HepG2 (cell line): ENCODE results near the gene PANK2. TPM values are rescaled to one million over a fixed set of nuclear protein-coding genes. Genes with fewer than 3 reads are reported as not detected.

Source experiments
- DNMT1 ChIP-seq: sonication (generic); formaldehyde crosslinking; IDR thresholded peaks from 2 replicates; pipeline ENCODE4 v1.5.1; 2020; ENCODE audit warnings: mild to moderate bottlenecking, missing genetic modification reagents
- ETV5 ChIP-seq: IDR thresholded peaks from 2 replicates; pipeline ENCODE4 v1.6.1; 2018; ENCODE audit warnings: missing biosample characterization, missing genetic modification reagents, inconsistent platforms, borderline replicate concordance
- GFI1 ChIP-seq: sonication (generic); formaldehyde crosslinking; IDR thresholded peaks from 2 replicates; pipeline ENCODE4 v1.5.0; 2020; ENCODE audit warnings: missing genetic modification reagents, mild to moderate bottlenecking, borderline replicate concordance
- GPN1 ChIP-seq: sonication (generic); formaldehyde crosslinking; IDR thresholded peaks from 2 replicates; pipeline ENCODE4 v1.5.1; 2020; ENCODE audit warnings: missing genetic modification reagents, borderline replicate concordance
- HMG20B ChIP-seq: conservative IDR thresholded peaks from 2 replicates; pipeline ENCODE4 v1.6.1; 2016; ENCODE audit warnings: missing genetic modification reagents, missing compliant biosample characterization
- HOXA3 ChIP-seq: sonication (generic); formaldehyde crosslinking; IDR thresholded peaks from 2 replicates; pipeline ENCODE4 v1.5.0; 2020; ENCODE audit warnings: missing genetic modification reagents
- ISX ChIP-seq: sonication (generic); formaldehyde crosslinking; conservative IDR thresholded peaks from 2 replicates; pipeline ENCODE4 v1.5.0; 2020; ENCODE audit warnings: missing genetic modification reagents
- KDM5A ChIP-seq: fragments of 200-600 bp; sonication (generic); IDR thresholded peaks from 2 replicates; pipeline ENCODE4 v1.7.0; 2018; ENCODE audit warnings: antibody characterized with exemption, mild to moderate bottlenecking, low read length, borderline replicate concordance
- PAX8 ChIP-seq: sonication (generic); formaldehyde crosslinking; IDR thresholded peaks from 2 replicates; pipeline ENCODE4 v1.8.0; 2022; ENCODE audit warnings: mild to moderate bottlenecking, missing genetic modification reagents, borderline replicate concordance
- PHF8 ChIP-seq: sonication (generic); formaldehyde crosslinking; IDR thresholded peaks from 2 replicates; pipeline ENCODE4 v1.5.0; 2020; ENCODE audit warnings: missing genetic modification reagents
- RELA ChIP-seq: sonication (generic); formaldehyde crosslinking; IDR thresholded peaks from 2 replicates; pipeline ENCODE4 v1.4.0; 2020; ENCODE audit warnings: missing genetic modification reagents
- SETDB1 ChIP-seq: sonication (generic); formaldehyde crosslinking; IDR thresholded peaks from 2 replicates; pipeline ENCODE4 v1.5.1; 2020; ENCODE audit warnings: missing genetic modification reagents, mild to moderate bottlenecking, borderline replicate concordance
- TFDP1 ChIP-seq: IDR thresholded peaks from 2 replicates; pipeline ENCODE4 v1.6.1; 2016; ENCODE audit warnings: missing compliant biosample characterization, missing genetic modification reagents, borderline replicate concordance
- TOE1 ChIP-seq: sonication (generic); formaldehyde crosslinking; IDR thresholded peaks from 2 replicates; pipeline ENCODE4 v1.4.0; 2020; ENCODE audit warnings: mild to moderate bottlenecking, missing genetic modification reagents
- TRIM22 ChIP-seq: fragments of 450-650 bp; IDR thresholded peaks from 2 replicates; pipeline ENCODE4 v1.6.1; 2017
- ZNF296 ChIP-seq: sonication (generic); formaldehyde crosslinking; conservative IDR thresholded peaks from 2 replicates; pipeline ENCODE4 v1.5.0; 2020; ENCODE audit warnings: mild to moderate bottlenecking, missing genetic modification reagents
- ZNF547 ChIP-seq: sonication (generic); formaldehyde crosslinking; IDR thresholded peaks from 2 replicates; pipeline ENCODE4 v1.5.1; 2020; ENCODE audit warnings: mild to moderate bottlenecking, missing genetic modification reagents
- ZNF574 ChIP-seq: sonication (generic); formaldehyde crosslinking; IDR thresholded peaks from 2 replicates; pipeline ENCODE4 v1.4.0; 2020; ENCODE audit warnings: missing genetic modification reagents
- ZNF614 ChIP-seq: IDR thresholded peaks from 2 replicates; pipeline ENCODE4 v1.6.1; 2018; ENCODE audit warnings: missing biosample characterization, missing genetic modification reagents, inconsistent platforms, borderline replicate concordance
- ZNF672 ChIP-seq: sonication (generic); formaldehyde crosslinking; IDR thresholded peaks from 2 replicates; pipeline ENCODE4 v1.8.1; 2022; ENCODE audit warnings: missing genetic modification reagents
- ZNF761 ChIP-seq: sonication (generic); formaldehyde crosslinking; conservative IDR thresholded peaks from 2 replicates; pipeline ENCODE4 v1.4.0; 2020; ENCODE audit warnings: mild to moderate bottlenecking, missing genetic modification reagents
- ZNF766 ChIP-seq: sonication (generic); formaldehyde crosslinking; IDR thresholded peaks from 2 replicates; pipeline ENCODE4 v1.5.0; 2020; ENCODE audit warnings: missing genetic modification reagents, borderline replicate concordance
- ZNF768 ChIP-seq: sonication (generic); formaldehyde crosslinking; IDR thresholded peaks from 2 replicates; pipeline ENCODE4 v1.4.0; 2020; ENCODE audit warnings: missing genetic modification reagents
- ZNF790 ChIP-seq: sonication (generic); formaldehyde crosslinking; IDR thresholded peaks from 2 replicates; pipeline ENCODE4 v1.8.0; 2022; ENCODE audit warnings: missing genetic modification reagents, mild to moderate bottlenecking, borderline replicate concordance
- ZNF879 ChIP-seq: sonication (generic); formaldehyde crosslinking; IDR thresholded peaks from 2 replicates; pipeline ENCODE4 v1.8.1; 2023; ENCODE audit warnings: missing genetic modification reagents
- polyA plus RNA-seq, 8 experiments: library from polyadenylated mRNA; depleted of rRNA in 3 of 8; stranded (reverse) in 7 of 8; unstranded in 1 of 8; fragments of >200 nt; fragmentation: Illumina TruSeq in 4 of 8; extraction: Trizol in 4 of 8; gene quantifications; 2 replicates each; pipeline versions ENCODE4 v1.2.1 to v1.2.3, GENCODE V29; 2011 to 2016; ENCODE audit warnings: low read depth in 4 of 8, missing spikeins in 1 of 8, mixed read lengths in 1 of 8; ENCODE audit not compliant: insufficient read depth in 1 of 8
- total RNA-seq, 5 experiments: library from RNA; depleted of rRNA; stranded (reverse); fragments of >200 nt; fragmentation: Illumina TruSeq; extraction: Trizol; gene quantifications; 2 replicates each; pipeline ENCODE4 v1.2.3, GENCODE V29; 2016; ENCODE audit warnings: low read depth in 1 of 5

PANK2 gene
- total and polyA plus RNA-seq, 2 of the 13 experiments (the other 11 are each of a cell fraction or from before 2014, with no cell fraction given): 39.2 to 123 TPM

- no peak for TF ChIP-seq TRIM22
- TF ChIP-seq GPN1 (CRISPR knock-in tag): peak; percentile 69; the same call in 1 of the 2 replicates
- no peak for TF ChIP-seq SETDB1 (CRISPR knock-in tag)
- TF ChIP-seq GFI1 (CRISPR knock-in tag): no peak
- TF ChIP-seq HMG20B (CRISPR knock-in tag): 0 out of 2 replicates have a peak, but pooled peaks have one; percentile 32
- TF ChIP-seq ZNF547 (CRISPR knock-in tag): peak; percentile 20; the same call in 1 of the 2 replicates
- peak; percentile 80 for TF ChIP-seq DNMT1 (CRISPR knock-in tag)
- TF ChIP-seq KDM5A: peak; percentile 62
- TF ChIP-seq ZNF761: 0 out of 2 replicates have a peak, but pooled peaks have one; percentile 99
- TF ChIP-seq TFDP1: peak; percentile 87
- no peak for TF ChIP-seq ZNF574 (CRISPR knock-in tag)
- TF ChIP-seq ZNF879 (CRISPR knock-in tag): peak; percentile 8; the same call in 1 of the 2 replicates
- TF ChIP-seq ISX (CRISPR knock-in tag): peak; percentile 62; the same call in 1 of the 2 replicates
- 0 out of 2 replicates have a peak, but pooled peaks have one; percentile 49 for TF ChIP-seq ZNF768 (CRISPR knock-in tag)
- TF ChIP-seq ZNF614: no peak
- TF ChIP-seq PAX8 (CRISPR knock-in tag): peak; percentile 98; the same call in 1 of the 2 replicates
- TF ChIP-seq ZNF766: peak; percentile 74; the same call in 1 of the 2 replicates
- TF ChIP-seq HOXA3: peak; percentile 77
- TF ChIP-seq PHF8: peak; percentile 14; the same call in 1 of the 2 replicates
- TF ChIP-seq ZNF296: 0 out of 2 replicates have a peak, but pooled peaks have one; percentile 72
- 0 out of 2 replicates have a peak, but pooled peaks have one; percentile 5 for TF ChIP-seq ZNF790 (CRISPR knock-in tag)
- TF ChIP-seq ETV5 (CRISPR knock-in tag): peak; percentile 55
- peak; percentile 52; the same call in 1 of the 2 replicates for TF ChIP-seq ZNF672 (CRISPR knock-in tag)
- 0 out of 2 replicates have a peak, but pooled peaks have one; percentile 18 for TF ChIP-seq RELA (CRISPR knock-in tag)
- 0 out of 2 replicates have a peak, but pooled peaks have one; percentile 10 for TF ChIP-seq TOE1 (CRISPR knock-in tag)
Measured at GRCh38 chr20:3889489-3890397, 556 bp downstream of the PANK2 start (continued).
